HG03575 (cell line): ENCODE measurements around the gene PCGF1.

Source experiments
- ATAC-seq: cut with Tn5 transposase; IDR thresholded peaks from one replicate; pipeline ENCODE4 v1.9.1; 2021; ENCODE audit not compliant: unreplicated experiment, insufficient number of reproducible peaks, low FRiP score; ENCODE audit errors: extremely low read depth

The PCGF1 gene

GRCh38 chr2:74458938-74459363 lies 48.5 kb downstream of the PCGF1 start:
- ATAC-seq: no peak

GRCh38 chr2:74458132-74458937 lies 49.2 kb downstream of the PCGF1 start, which contains the start of gene WBP1:
TSS of gene WBP1 (plus strand) at chr2:74458438. CDS start at chr2:74458603, 165 bp downstream.
- peak; percentile 71 for ATAC-seq

- ATAC-seq: peak; percentile 1
Measured at GRCh38 chr2:74457549-74458131, 49.9 kb downstream of the PCGF1 start.

GRCh38 chr2:74457129-74457548 lies 50.4 kb downstream of the PCGF1 start:
- ATAC-seq: no peak
